WI38 (cell line): ENCODE measurements around the gene CENPC.

Experiments used
- H3K4me3 ChIP-seq: 2 replicates; pipeline ENCODE4 v1.5.1; 2011; ENCODE audit warnings: low read depth, mild to moderate bottlenecking, control low read depth, low read length
- TF ChIP-seq, protein P1 (sequence below): IDR thresholded peaks from 2 replicates; pipeline ENCODE4 v1.5.1; 2012; ENCODE audit warnings: low read depth, mild to moderate bottlenecking, control low read depth, low read length

Gene CENPC

GRCh38 chr4:67438975-67439374, 106.3 kb downstream of the CENPC start:
- TF ChIP-seq, protein P1, sequence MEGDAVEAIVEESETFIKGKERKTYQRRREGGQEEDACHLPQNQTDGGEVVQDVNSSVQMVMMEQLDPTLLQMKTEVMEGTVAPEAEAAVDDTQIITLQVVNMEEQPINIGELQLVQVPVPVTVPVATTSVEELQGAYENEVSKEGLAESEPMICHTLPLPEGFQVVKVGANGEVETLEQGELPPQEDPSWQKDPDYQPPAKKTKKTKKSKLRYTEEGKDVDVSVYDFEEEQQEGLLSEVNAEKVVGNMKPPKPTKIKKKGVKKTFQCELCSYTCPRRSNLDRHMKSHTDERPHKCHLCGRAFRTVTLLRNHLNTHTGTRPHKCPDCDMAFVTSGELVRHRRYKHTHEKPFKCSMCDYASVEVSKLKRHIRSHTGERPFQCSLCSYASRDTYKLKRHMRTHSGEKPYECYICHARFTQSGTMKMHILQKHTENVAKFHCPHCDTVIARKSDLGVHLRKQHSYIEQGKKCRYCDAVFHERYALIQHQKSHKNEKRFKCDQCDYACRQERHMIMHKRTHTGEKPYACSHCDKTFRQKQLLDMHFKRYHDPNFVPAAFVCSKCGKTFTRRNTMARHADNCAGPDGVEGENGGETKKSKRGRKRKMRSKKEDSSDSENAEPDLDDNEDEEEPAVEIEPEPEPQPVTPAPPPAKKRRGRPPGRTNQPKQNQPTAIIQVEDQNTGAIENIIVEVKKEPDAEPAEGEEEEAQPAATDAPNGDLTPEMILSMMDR, result no peak
- no peak overlapping the region for H3K4me3 ChIP-seq

GRCh38 chr4:67437974-67438713, 107.2 kb downstream of the CENPC start:
- TF ChIP-seq, protein P1, result no peak
- H3K4me3 ChIP-seq, result no peak overlapping the region

DNA sequence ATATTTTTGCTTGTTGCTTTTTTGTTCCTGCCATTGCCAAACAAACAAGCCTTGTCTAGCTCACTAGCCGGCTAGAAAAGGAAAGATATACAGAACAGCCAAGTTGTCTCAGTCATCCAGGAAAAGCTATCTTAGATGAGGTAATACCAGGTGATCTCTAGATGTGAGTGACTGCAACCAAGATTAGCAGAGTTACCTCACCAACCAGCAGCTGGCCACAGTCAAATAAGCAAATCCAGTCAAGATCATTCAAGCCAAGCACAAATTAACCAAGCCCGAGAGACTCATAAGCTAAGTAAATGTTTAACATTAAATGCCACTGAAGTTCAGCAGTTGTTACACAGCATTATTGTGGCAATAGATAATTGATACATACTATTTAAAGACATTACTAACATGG, 108.6 kb downstream of the CENPC start:
- no peak overlapping the region for H3K4me3 ChIP-seq
- TF ChIP-seq, protein P1, result no peak

DNA sequence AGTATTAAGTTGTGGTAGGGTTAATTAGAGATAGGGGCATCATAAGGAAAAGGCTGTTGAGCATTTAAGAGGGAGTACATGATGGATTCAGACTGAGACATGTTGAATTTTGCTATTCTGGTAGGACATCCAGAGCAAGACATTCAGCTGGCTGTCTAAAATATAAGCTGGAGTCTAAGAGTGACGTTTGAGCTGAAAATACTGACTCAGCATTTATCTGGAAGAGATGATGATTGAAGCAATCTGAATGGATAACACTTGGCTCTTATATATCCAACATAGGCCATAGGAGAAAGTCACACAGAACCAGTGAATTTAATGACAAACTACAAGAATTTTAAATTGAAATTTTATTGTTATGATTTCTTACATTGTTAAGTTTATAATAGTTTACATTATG, 114.3 kb downstream of the CENPC start:
- H3K4me3 ChIP-seq, result no peak overlapping the region
- TF ChIP-seq, protein P1, result no peak

GRCh38 chr4:67428819-67429218, 116.5 kb downstream of the CENPC start:
- TF ChIP-seq, protein P1, result no peak
- no peak overlapping the region for H3K4me3 ChIP-seq
